HepG2 (cell line): Measurements from ENCODE around the gene ADCY1. TPM values are rescaled to one million over a fixed set of nuclear protein-coding genes. Genes with fewer than 3 reads are reported as not detected.
"Not testable (repeated sequence)": the region's sequence is repeated elsewhere in the genome, so short reads cannot be mapped to it uniquely, and the experiment has no call there.

Source experiments
- ATAC-seq: fragments of 200-7000 bp; cut with Tn5 transposase; 3 replicates; pipeline ENCODE4 v1.9.1; 2020; ENCODE audit warnings: mild to moderate bottlenecking, moderate library complexity
- BruUV-seq: library from RNA; stranded (reverse); fragments of 400-500 nt; replicated peaks from 2 replicates; lab custom pipeline; 2021; lab: Mats Ljungman, UMichigan
- CTCF ChIA-PET: fragments of 300-600 bp; formaldehyde crosslinking; extraction: SDS; loops from one replicate; lab custom pipeline; 2021; ENCODE audit warnings: low total read pairs, inconsistent platforms, low intra/inter-chr PET ratio; lab: Yijun Ruan, JAX
- POLR2A ChIA-PET: fragments of 350-600 bp; sonication (Branson Sonifier 250); formaldehyde crosslinking; loops from one replicate; lab custom pipeline; 2020; ENCODE audit warnings: antibody characterized with exemption, inconsistent platforms; lab: Yijun Ruan, JAX
- DNase-seq: peaks from one replicate; pipeline ENCODE4 v3.0.0-alpha.2; 2015; ENCODE audit warnings: low spot score
- FAIRE-seq: peaks from 3 replicates; lab custom pipeline; 2011; peaks lifted over from hg19 to GRCh38; lab: Jason Lieb, UNC
- H2AFZ ChIP-seq: one replicate; pipeline ENCODE4 v1.6.1; 2011; ENCODE audit warnings: low read length, inconsistent platforms
- H3K27ac ChIP-seq: fragments of 300-600 bp; 3 replicates; pipeline ENCODE4 v1.8.0; 2011; ENCODE audit warnings: mixed run types, mild to moderate bottlenecking, mixed read lengths, low read length, inconsistent platforms; ENCODE audit not compliant: insufficient read depth; ENCODE audit errors: extremely low read length
- H3K27me3 ChIP-seq, 2 experiments: fragments of 200-600 bp in 1 of 2; 2 replicates in 1 of 2; 3 replicates in 1 of 2; pipeline versions ENCODE4 v1.6.0 to v1.8.0; 2011; ENCODE audit warnings: low read length in 2 of 2, mild to moderate bottlenecking in 2 of 2, moderate library complexity in 2 of 2, inconsistent platforms in 1 of 2; ENCODE audit not compliant: insufficient read depth in 2 of 2, control insufficient read depth in 1 of 2
- H3K36me3 ChIP-seq, 2 experiments: fragments of 200-600 bp in 1 of 2; replicated peaks in 1 of 2; 2 replicates in 1 of 2; 3 replicates in 1 of 2; pipeline versions ENCODE4 v1.5.1 to v1.8.0; 2011; ENCODE audit warnings: low read length in 2 of 2, inconsistent platforms in 1 of 2; ENCODE audit not compliant: insufficient read depth in 2 of 2, control insufficient read depth in 1 of 2
- H3K4me1 ChIP-seq: 2 replicates; pipeline ENCODE4 v1.5.1; 2012; ENCODE audit warnings: low read length, inconsistent platforms; ENCODE audit not compliant: insufficient read depth
- H3K4me2 ChIP-seq: 2 replicates; pipeline ENCODE4 v1.6.0; 2011; ENCODE audit warnings: low read depth, low read length, inconsistent platforms
- H3K4me3 ChIP-seq, 3 experiments: fragments of 200-600 bp in 1 of 3; sonication (generic), shearing (Covaris generic) in 1 of 3; replicated peaks in 1 of 3; 2 replicates each; pipeline ENCODE4 v1.5.1; 2011 to 2016; ENCODE audit warnings: low read length in 3 of 3, inconsistent platforms in 2 of 3, low read depth in 2 of 3, mild to moderate bottlenecking in 2 of 3, control low read depth in 1 of 3, mixed read lengths in 1 of 3; ENCODE audit not compliant: insufficient read depth in 1 of 3
- H3K79me2 ChIP-seq: one replicate; pipeline ENCODE4 v1.6.1; 2011; ENCODE audit warnings: low read length, inconsistent platforms; ENCODE audit not compliant: insufficient read depth
- H3K9ac ChIP-seq: 2 replicates; pipeline ENCODE4 v1.6.0; 2011; ENCODE audit warnings: mild to moderate bottlenecking, low read depth, low read length, inconsistent platforms; ENCODE audit not compliant: insufficient read depth
- H3K9me3 ChIP-seq: 2 replicates; pipeline ENCODE4 v1.5.1; 2012; ENCODE audit warnings: mild to moderate bottlenecking, low read length
- H4K20me1 ChIP-seq: 2 replicates; pipeline ENCODE4 v1.6.0; 2011; ENCODE audit warnings: inconsistent platforms, mild to moderate bottlenecking, low read length, moderate library complexity; ENCODE audit not compliant: insufficient read depth
- AGO2 ChIP-seq: fragments of 200-400 bp; formaldehyde crosslinking; optimal IDR thresholded peaks from 2 replicates; pipeline ENCODE3; 2017; ENCODE audit warnings: mild to moderate bottlenecking, low read depth, low read length, moderate library complexity
- MAFF ChIP-seq: IDR thresholded peaks from 2 replicates; pipeline ENCODE4 v1.6.1; 2011; ENCODE audit warnings: low read depth, low read length, improper control_type of control experiment
- MAFK ChIP-seq, 2 experiments: IDR thresholded peaks in 1 of 2; conservative IDR thresholded peaks in 1 of 2; 2 replicates each; pipeline ENCODE4 v1.6.1; 2011; ENCODE audit warnings: improper control_type of control experiment in 2 of 2, low read length in 2 of 2
- SCMH1 ChIP-seq: sonication (generic); formaldehyde crosslinking; IDR thresholded peaks from 2 replicates; pipeline ENCODE4 v1.9.0; 2021; ENCODE audit warnings: missing genetic modification reagents, mild to moderate bottlenecking, borderline replicate concordance
- ZNF34 ChIP-seq: sonication (generic); formaldehyde crosslinking; IDR thresholded peaks from 2 replicates; pipeline ENCODE4 v1.4.0; 2020; ENCODE audit warnings: mild to moderate bottlenecking, missing genetic modification reagents, borderline replicate concordance
- WGBS: methylation state at CpG from one replicate; pipeline ENCODE4 v1.1.6; 2017; ENCODE audit warnings: low lambda C conversion rate; 5-methylcytosine and 5-hydroxymethylcytosine counted together
- in situ Hi-C: cut with HindIII; loops from 2 replicates; pipeline ENCODE4 v1.10.0; 2017; ENCODE audit warnings: low pct_unique_long_range_greater_than_20kb; ENCODE audit not compliant: extremely low pct_ligation_motif_present
- intact Hi-C: fragments of 100-400 bp; cut with micrococcal nuclease; formaldehyde crosslinking; loops from one replicate; pipeline ENCODE4 v1.10.0; 2022; ENCODE audit not compliant: unreplicated experiment
- polyA plus RNA-seq, 8 experiments: library from polyadenylated mRNA; depleted of rRNA in 3 of 8; stranded (reverse) in 7 of 8; unstranded in 1 of 8; fragments of >200 nt; fragmentation: Illumina TruSeq in 4 of 8; extraction: Trizol in 4 of 8; gene quantifications; 2 replicates each; pipeline versions ENCODE4 v1.2.1 to v1.2.3, GENCODE V29; 2011 to 2016; ENCODE audit warnings: low read depth in 4 of 8, missing spikeins in 1 of 8, mixed read lengths in 1 of 8; ENCODE audit not compliant: insufficient read depth in 1 of 8
- total RNA-seq, 5 experiments: library from RNA; depleted of rRNA; stranded (reverse); fragments of >200 nt; fragmentation: Illumina TruSeq; extraction: Trizol; gene quantifications; 2 replicates each; pipeline ENCODE4 v1.2.3, GENCODE V29; 2016; ENCODE audit warnings: low read depth in 1 of 5

The ADCY1 gene
- total and polyA plus RNA-seq, 2 of the 13 experiments (the other 11 are each of a cell fraction or from before 2014, with no cell fraction given): 0.80 to 1.2 TPM

- FAIRE-seq (no peak), DNase-seq (no peak), ATAC-seq (no peak)
- no peaks in the 10 kb centered on the region for H4K20me1 ChIP-seq
- H3K4me1 ChIP-seq: no peaks in the 10 kb centered on the region
- no peak overlapping the region for H3K9ac ChIP-seq
- CTCF ChIA-PET: no interaction called here
- in situ Hi-C loops: no loop called here
- peak; percentile 41 for TF ChIP-seq AGO2
- TF ChIP-seq ZNF34: no peak
- no peak for TF ChIP-seq SCMH1
- H2AFZ ChIP-seq: no peak overlapping the region
- no peaks in the 10 kb centered on the region for H3K79me2 ChIP-seq
- peaks cover 6 to 9% of the 10 kb centered on the region in 2 experiments; a peak in 4 of 5 replicates for H3K36me3 ChIP-seq
- no peaks in the 10 kb centered on the region for H3K27me3 ChIP-seq
- intact Hi-C loops: no loop called here
- no peak overlapping the region for H3K4me3 ChIP-seq
- POLR2A ChIA-PET: no interaction called here
- BruUV-seq: no TSS peak
- H3K4me2 ChIP-seq: no peak overlapping the region
- 96% methylated on average over 9 of the region's 29 CpGs for WGBS
- H3K27ac ChIP-seq: no peak overlapping the region
- no peaks in the 10 kb centered on the region for H3K9me3 ChIP-seq
Observed at GRCh38 chr7:45726883-45727282, 152.7 kb downstream of the ADCY1 start.

- H4K20me1 ChIP-seq, H3K4me2 ChIP-seq, POLR2A ChIA-PET, H3K9ac ChIP-seq, DNase-seq, H3K27me3 ChIP-seq, intact Hi-C loops, H3K79me2 ChIP-seq, H2AFZ ChIP-seq, in situ Hi-C loops, BruUV-seq, H3K4me3 ChIP-seq, FAIRE-seq, CTCF ChIA-PET, H3K27ac ChIP-seq, H3K9me3 ChIP-seq, H3K36me3 ChIP-seq, ATAC-seq, H3K4me1 ChIP-seq: not testable (repeated sequence)
- TF ChIP-seq MAFK (conservative IDR thresholded peaks at IDR 0.05 in 1 of 2, IDR thresholded peaks at IDR 0.05 in 1 of 2; ENCODE audit: low read length in 2 of 2): peak; percentile 6 to 78; a peak in 3 of 4 replicates
- peak; percentile 58; the same call in 1 of the 2 replicates for TF ChIP-seq MAFF
- 94% methylated on average over 5 of the region's 5 CpGs for WGBS
Observed at GRCh38 chr7:45731692-45732443, 157.7 kb downstream of the ADCY1 start.

GRCh38 chr7:45738920-45739319, 164.8 kb downstream of the ADCY1 start:
- CTCF ChIA-PET, FAIRE-seq, intact Hi-C loops, H3K4me1 ChIP-seq, ATAC-seq, H3K27me3 ChIP-seq, H3K4me3 ChIP-seq, POLR2A ChIA-PET, BruUV-seq, H3K36me3 ChIP-seq, H3K4me2 ChIP-seq, H3K9ac ChIP-seq, H3K27ac ChIP-seq, H4K20me1 ChIP-seq, H2AFZ ChIP-seq, in situ Hi-C loops, H3K9me3 ChIP-seq, H3K79me2 ChIP-seq, DNase-seq: not testable (repeated sequence)
- WGBS: 98% methylated on average over 9 of the region's 9 CpGs
